ENCODE data around the gene PRMT7. TPM values are rescaled to one million over a fixed set of nuclear protein-coding genes. Genes with fewer than 3 reads are reported as not detected.

The PRMT7 gene
- total and polyA plus RNA-seq, 9 donors, result 27.8 to 43.4 (median 37.8) TPM

DNA sequence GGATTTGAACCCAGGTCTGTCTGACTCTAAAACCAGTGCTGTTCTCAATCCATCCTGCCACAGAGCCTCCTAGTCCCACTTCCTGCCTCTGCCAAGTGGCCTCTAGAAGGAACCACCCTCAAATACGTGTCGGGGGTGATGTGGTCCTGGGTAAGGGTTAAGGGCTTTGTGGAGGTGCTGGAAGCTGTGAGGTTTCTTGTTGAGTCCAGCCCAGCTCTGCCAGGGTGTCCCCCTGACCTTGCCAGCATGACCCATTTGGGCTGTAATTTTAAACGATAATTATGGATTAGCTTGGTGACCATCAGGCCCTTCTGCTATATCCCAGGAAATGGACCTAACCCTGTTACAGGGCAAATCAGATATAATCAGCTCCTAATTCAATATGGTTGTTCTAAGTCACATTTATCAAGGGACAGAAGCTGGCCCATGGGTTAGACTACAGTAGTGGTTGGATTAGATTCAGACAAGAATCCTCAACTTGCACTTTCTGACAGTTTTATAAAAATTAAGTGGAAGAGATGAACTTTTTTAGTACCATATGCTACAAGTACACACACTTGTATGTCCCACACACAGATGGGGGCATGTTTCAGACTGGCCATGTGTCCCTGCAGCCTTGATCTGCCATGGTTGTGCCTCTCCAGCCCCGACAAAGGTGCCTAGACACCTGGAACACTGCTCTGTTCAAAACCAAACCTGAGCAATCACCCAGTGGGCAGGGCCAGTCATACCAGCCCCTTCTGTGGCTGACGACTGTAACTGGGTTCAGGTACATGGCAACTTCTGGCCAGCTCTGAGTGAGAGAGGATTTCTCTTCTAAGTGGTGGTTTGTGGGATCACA is 89.5 kb downstream of the PRMT7 start:
- 86 to 91% (median 88%) methylated on average over 5 of the region's 5 CpGs for WGBS, 3 donors
- TF ChIP-seq EP300 (IDR thresholded peaks at IDR 0.05), result no peak
- TF ChIP-seq, protein P1, sequence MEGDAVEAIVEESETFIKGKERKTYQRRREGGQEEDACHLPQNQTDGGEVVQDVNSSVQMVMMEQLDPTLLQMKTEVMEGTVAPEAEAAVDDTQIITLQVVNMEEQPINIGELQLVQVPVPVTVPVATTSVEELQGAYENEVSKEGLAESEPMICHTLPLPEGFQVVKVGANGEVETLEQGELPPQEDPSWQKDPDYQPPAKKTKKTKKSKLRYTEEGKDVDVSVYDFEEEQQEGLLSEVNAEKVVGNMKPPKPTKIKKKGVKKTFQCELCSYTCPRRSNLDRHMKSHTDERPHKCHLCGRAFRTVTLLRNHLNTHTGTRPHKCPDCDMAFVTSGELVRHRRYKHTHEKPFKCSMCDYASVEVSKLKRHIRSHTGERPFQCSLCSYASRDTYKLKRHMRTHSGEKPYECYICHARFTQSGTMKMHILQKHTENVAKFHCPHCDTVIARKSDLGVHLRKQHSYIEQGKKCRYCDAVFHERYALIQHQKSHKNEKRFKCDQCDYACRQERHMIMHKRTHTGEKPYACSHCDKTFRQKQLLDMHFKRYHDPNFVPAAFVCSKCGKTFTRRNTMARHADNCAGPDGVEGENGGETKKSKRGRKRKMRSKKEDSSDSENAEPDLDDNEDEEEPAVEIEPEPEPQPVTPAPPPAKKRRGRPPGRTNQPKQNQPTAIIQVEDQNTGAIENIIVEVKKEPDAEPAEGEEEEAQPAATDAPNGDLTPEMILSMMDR (IDR thresholded peaks at IDR 0.05), result no peak
- no peak for TF ChIP-seq POLR2A (IDR thresholded peaks at IDR 0.05)

GRCh38 chr16:68400924-68401460 is 90.2 kb downstream of the PRMT7 start:
- no peak for DNase-seq
- Histone ChIP-seq H3K27me3 (no peaks in the 10 kb centered on the region), H3K36me3 (no peaks in the 10 kb centered on the region), H3K27ac (no peak overlapping the region), H3K4me1 (ENCODE audit: insufficient read depth) (peaks cover 22% of the 10 kb centered on the region), H3K9me3 (no peaks in the 10 kb centered on the region), H3K4me3 (no peak overlapping the region)
- intact Hi-C loops (cut with DNase I), result no loop called here
- no peak for TF ChIP-seq EP300 (IDR thresholded peaks at IDR 0.05)
- WGBS, 3 donors, result 58 to 60% (median 59%) methylated on average over 5 of the region's 5 CpGs

More for the DNA sequence above, 89.5 kb downstream of the PRMT7 start:
- Histone ChIP-seq H3K9me3 (no peaks in the 10 kb centered on the region), H3K27me3 (no peaks in the 10 kb centered on the region), H3K36me3 (no peaks in the 10 kb centered on the region), H3K4me3 (no peak overlapping the region), H3K27ac (no peak overlapping the region), H3K4me1 (ENCODE audit: insufficient read depth) (peaks cover 22% of the 10 kb centered on the region)
- DNase-seq, result no peak
- intact Hi-C loops (cut with DNase I), result no loop called here

GRCh38 chr16:68401871-68402747 is 91.3 kb downstream of the PRMT7 start:
- peaks cover 17% of the 10 kb centered on the region for H3K4me1 ChIP-seq (ENCODE audit: insufficient read depth)
- intact Hi-C loops (cut with DNase I), result no loop called here
- no peak for TF ChIP-seq EP300 (IDR thresholded peaks at IDR 0.05)
- TF ChIP-seq POLR2A (IDR thresholded peaks at IDR 0.05), result no peak
- H3K27me3 ChIP-seq, result no peaks in the 10 kb centered on the region
- no peak overlapping the region for H3K27ac ChIP-seq
- no peak overlapping the region for H3K4me3 ChIP-seq
- no peaks in the 10 kb centered on the region for H3K36me3 ChIP-seq
- DNase-seq, result no peak
- H3K9me3 ChIP-seq, result no peaks in the 10 kb centered on the region
- 81 to 86% (median 85%) methylated on average over 13 of the region's 13 CpGs for WGBS, 3 donors

DNA sequence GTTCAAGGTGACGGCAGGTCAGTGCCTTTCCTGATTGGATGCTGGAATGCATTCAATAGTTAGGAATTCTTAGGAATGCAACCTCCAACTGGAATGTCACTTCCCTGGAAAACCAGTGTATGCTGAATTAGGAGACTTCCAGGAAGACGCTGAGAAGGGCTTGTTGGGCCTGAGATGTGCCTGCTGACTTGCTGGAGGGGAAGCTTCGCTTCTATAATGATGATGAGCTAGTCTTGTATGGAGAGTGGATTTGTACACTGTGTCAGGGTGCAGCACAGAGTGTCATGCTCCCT is 91.9 kb downstream of the PRMT7 start:
- no peak overlapping the region for H3K27ac ChIP-seq
- no peaks in the 10 kb centered on the region for H3K9me3 ChIP-seq
- no peak for DNase-seq
- TF ChIP-seq, protein P1 (IDR thresholded peaks at IDR 0.05), result no peak
- TF ChIP-seq POLR2A (IDR thresholded peaks at IDR 0.05) (no peak), EP300 (IDR thresholded peaks at IDR 0.05) (no peak)
- no peaks in the 10 kb centered on the region for H3K27me3 ChIP-seq
- intact Hi-C loops (cut with DNase I), result no loop called here
- 88 to 96% (median 93%) methylated on average over 3 of the region's 3 CpGs for WGBS, 3 donors
- H3K36me3 ChIP-seq, result no peaks in the 10 kb centered on the region
- peaks cover 11% of the 10 kb centered on the region for H3K4me1 ChIP-seq (ENCODE audit: insufficient read depth)
- no peak overlapping the region for H3K4me3 ChIP-seq

DNA sequence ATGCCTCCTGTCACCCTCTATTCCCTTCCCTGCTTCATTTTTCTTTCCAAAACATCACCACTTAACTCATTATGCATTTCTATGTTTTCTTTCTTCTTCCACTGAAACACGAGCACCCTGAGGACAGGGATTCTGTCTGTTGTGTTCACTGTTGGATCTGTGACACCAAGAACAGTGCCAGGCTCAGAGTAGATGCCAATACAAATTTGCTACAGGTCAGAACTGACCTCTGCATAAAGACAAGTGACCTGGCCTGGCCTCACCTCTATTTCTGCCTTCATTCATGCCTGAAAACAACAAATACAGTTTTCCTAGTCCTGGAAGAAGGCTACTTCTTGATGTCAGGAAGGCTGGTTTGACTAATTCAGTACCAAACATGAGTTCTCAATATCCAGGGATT is 92.4 kb downstream of the PRMT7 start:
- Histone ChIP-seq H3K36me3 (no peaks in the 10 kb centered on the region), H3K4me1 (ENCODE audit: insufficient read depth) (peaks cover 7% of the 10 kb centered on the region), H3K4me3 (no peak overlapping the region), H3K27me3 (no peaks in the 10 kb centered on the region), H3K9me3 (no peaks in the 10 kb centered on the region), H3K27ac (no peak overlapping the region)
- intact Hi-C loops (cut with DNase I), result no loop called here
- no peak for DNase-seq
- TF ChIP-seq POLR2A (IDR thresholded peaks at IDR 0.05) (no peak), EP300 (IDR thresholded peaks at IDR 0.05) (no peak)
- TF ChIP-seq, protein P1 (IDR thresholded peaks at IDR 0.05), result no peak
- 74 to 88% (median 80%) methylated on average over 1 of the region's 1 CpG for WGBS, 3 donors

Measured in ovary (tissue), 9 donors.